ENCODE measurements around the gene RND2.

DNA sequence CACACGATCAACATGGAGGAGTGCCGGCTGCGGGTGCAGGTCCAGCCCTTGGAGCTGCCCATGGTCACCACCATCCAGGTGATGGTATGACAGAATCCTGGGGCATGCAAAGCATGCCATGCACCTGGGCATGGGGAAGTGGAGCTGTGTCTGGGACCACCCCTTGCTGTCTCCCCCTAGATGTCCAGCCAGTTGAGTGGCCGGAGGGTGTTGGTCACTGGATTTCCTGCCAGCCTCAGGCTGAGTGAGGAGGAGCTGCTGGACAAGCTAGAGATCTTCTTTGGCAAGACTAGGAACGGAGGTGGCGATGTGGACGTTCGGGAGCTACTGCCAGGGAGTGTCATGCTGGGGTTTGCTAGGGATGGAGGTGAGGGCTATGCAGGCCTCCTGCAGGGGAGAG is 11.7 kb upstream of the RND2 start:
- no peak for TF ChIP-seq EZH2 (optimal IDR thresholded peaks at IDR 0.05; ENCODE audit: low read depth, low read length)
- TF ChIP-seq, protein P1, sequence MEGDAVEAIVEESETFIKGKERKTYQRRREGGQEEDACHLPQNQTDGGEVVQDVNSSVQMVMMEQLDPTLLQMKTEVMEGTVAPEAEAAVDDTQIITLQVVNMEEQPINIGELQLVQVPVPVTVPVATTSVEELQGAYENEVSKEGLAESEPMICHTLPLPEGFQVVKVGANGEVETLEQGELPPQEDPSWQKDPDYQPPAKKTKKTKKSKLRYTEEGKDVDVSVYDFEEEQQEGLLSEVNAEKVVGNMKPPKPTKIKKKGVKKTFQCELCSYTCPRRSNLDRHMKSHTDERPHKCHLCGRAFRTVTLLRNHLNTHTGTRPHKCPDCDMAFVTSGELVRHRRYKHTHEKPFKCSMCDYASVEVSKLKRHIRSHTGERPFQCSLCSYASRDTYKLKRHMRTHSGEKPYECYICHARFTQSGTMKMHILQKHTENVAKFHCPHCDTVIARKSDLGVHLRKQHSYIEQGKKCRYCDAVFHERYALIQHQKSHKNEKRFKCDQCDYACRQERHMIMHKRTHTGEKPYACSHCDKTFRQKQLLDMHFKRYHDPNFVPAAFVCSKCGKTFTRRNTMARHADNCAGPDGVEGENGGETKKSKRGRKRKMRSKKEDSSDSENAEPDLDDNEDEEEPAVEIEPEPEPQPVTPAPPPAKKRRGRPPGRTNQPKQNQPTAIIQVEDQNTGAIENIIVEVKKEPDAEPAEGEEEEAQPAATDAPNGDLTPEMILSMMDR (IDR thresholded peaks at IDR 0.05; ENCODE audit: low read length) = no peak
- no peak for TF ChIP-seq EZH2phosphoT487 (IDR thresholded peaks at IDR 0.05; ENCODE audit: low read length)
